Breast epithelium (tissue), 3 donors: ENCODE measurements around the gene ST8SIA3.

Source experiments
- CTCF ChIP-seq, 3 donors: fragments of 450-650 bp; IDR thresholded peaks; one replicate each; pipeline ENCODE4 v1.5.1; 2016 to 2017; ENCODE audit warnings: antibody characterized with exemption in 3 of 3, mild to moderate bottlenecking in 3 of 3, moderate library complexity in 3 of 3
- POLR2A ChIP-seq: fragments of 450-650 bp; IDR thresholded peaks from one replicate; pipeline ENCODE4 v1.6.1; 2016; ENCODE audit warnings: antibody characterized with exemption, mild to moderate bottlenecking, moderate library complexity
- POLR2AphosphoS5 ChIP-seq, 3 donors: sonication (generic); formaldehyde crosslinking; IDR thresholded peaks; one replicate each; pipeline ENCODE4 v1.6.1; 2017; ENCODE audit warnings: antibody characterized with exemption in 3 of 3

GRCh38 chr18:57347784-57348183, 4.6 kb upstream of the ST8SIA3 start:
- TF ChIP-seq POLR2A, result no peak
- TF ChIP-seq CTCF (IDR thresholded peaks at IDR 0.05), result no peak
- no peak for TF ChIP-seq POLR2AphosphoS5 (IDR thresholded peaks at IDR 0.05)
